ENCODE measurements around the gene SLPI.

SLPI gene

GRCh38 chr20:45212836-45213235, 41.5 kb downstream of the SLPI start:
- DNase-seq (ENCODE audit: low spot score): no peak

- DNase-seq (ENCODE audit: low spot score): no peak
These were observed 42.5 kb downstream of the SLPI start for GRCh38 chr20:45211569-45212474.

- no peak for DNase-seq (ENCODE audit: low spot score)
These were observed 44.4 kb downstream of the SLPI start for GRCh38 chr20:45209924-45210323.

GRCh38 chr20:45206725-45207124, 47.6 kb downstream of the SLPI start, which contains the start of gene SEMG1:
TSS of gene SEMG1 (plus strand) at chr20:45207033. CDS start at chr20:45207054, 21 bp downstream.
- no peak for DNase-seq (ENCODE audit: low spot score)

Measured in CD4-positive, alpha-beta T cell treated with Interleukin-2 at 100 ng/mL for 4 hours (primary cell).